SK-N-SH (cell line): Measurements from ENCODE around the gene ADAMTS10. TPM values are rescaled to one million over a fixed set of nuclear protein-coding genes. Genes with fewer than 3 reads are reported as not detected.

Source experiments
- CTCF ChIA-PET: fragments of 300-600, 350-600 bp; formaldehyde crosslinking; extraction: SDS; loops from one replicate; lab custom pipeline; 2021; lab: Yijun Ruan, JAX
- POLR2A ChIA-PET: fragments of 350-600 bp; sonication (Branson Sonifier 250); formaldehyde crosslinking; extraction: SDS; loops from one replicate; lab custom pipeline; 2020; ENCODE audit warnings: antibody characterized with exemption, inconsistent platforms; lab: Yijun Ruan, JAX
- DNase-seq: peaks from one replicate; pipeline ENCODE4 v3.0.0; 2012
- H2AFZ ChIP-seq: fragments of 200-600 bp; sonication (generic); 2 replicates; pipeline ENCODE4 v1.8.1; 2016; ENCODE audit warnings: antibody characterized with exemption, mild to moderate bottlenecking, low read depth
- H3F3A ChIP-seq: fragments of 200-600 bp; sonication (generic); replicated peaks from 2 replicates; pipeline ENCODE3; 2016; ENCODE audit warnings: antibody characterized with exemption, mild to moderate bottlenecking; ENCODE audit not compliant: insufficient read depth
- H3K27ac ChIP-seq, 2 experiments: fragments of 200-500 bp in 1 of 2; fragments of 200-600 bp in 1 of 2; sonication (Bioruptor generic) in 1 of 2; sonication (generic), shearing (Covaris generic) in 1 of 2; 2 replicates each; pipeline versions ENCODE4 v1.5.1 to v1.6.1; 2014 to 2016; ENCODE audit warnings: low read depth in 2 of 2, inconsistent platforms in 1 of 2, low read length in 1 of 2, mild to moderate bottlenecking in 1 of 2, mixed read lengths in 1 of 2
- H3K27me3 ChIP-seq: fragments of 200-600 bp; sonication (generic), shearing (Covaris generic); 2 replicates; pipeline ENCODE4 v1.6.1; 2016; ENCODE audit warnings: mixed run types; ENCODE audit not compliant: insufficient read depth
- H3K36me3 ChIP-seq, 2 experiments: fragments of 200-500 bp in 1 of 2; fragments of 200-600 bp in 1 of 2; sonication (Bioruptor generic) in 1 of 2; sonication (generic) in 1 of 2; replicated peaks in 1 of 2; 2 replicates each; pipeline versions ENCODE3 to v1.5.1; 2014 to 2016; ENCODE audit warnings: low read length in 1 of 2, mild to moderate bottlenecking in 1 of 2; ENCODE audit not compliant: insufficient read depth in 2 of 2, control insufficient read depth in 1 of 2
- H3K4me1 ChIP-seq, 2 experiments: fragments of 200-500 bp in 1 of 2; fragments of 200-600 bp in 1 of 2; sonication (Bioruptor generic) in 1 of 2; sonication (generic), shearing (Covaris generic) in 1 of 2; 2 replicates each; pipeline versions ENCODE4 v1.5.1 to v1.6.1; 2014 to 2016; ENCODE audit warnings: low read depth in 1 of 2, low read length in 1 of 2, mixed run types in 1 of 2; ENCODE audit not compliant: insufficient read depth in 2 of 2, control insufficient read depth in 1 of 2
- H3K4me2 ChIP-seq: fragments of 200-600 bp; sonication (generic), shearing (Covaris generic); 2 replicates; pipeline ENCODE4 v1.6.1; 2017; ENCODE audit warnings: mixed run types
- H3K4me3 ChIP-seq, 2 experiments: fragments of 200-500 bp in 1 of 2; fragments of 200-600 bp in 1 of 2; sonication (Bioruptor generic) in 1 of 2; sonication (generic), shearing (Covaris generic) in 1 of 2; 2 replicates each; pipeline versions ENCODE4 v1.5.1 to v1.8.1; 2014 to 2016; ENCODE audit warnings: low read depth in 2 of 2, inconsistent platforms in 1 of 2, low read length in 1 of 2, mild to moderate bottlenecking in 1 of 2, mixed read lengths in 1 of 2, moderate library complexity in 1 of 2
- H3K79me2 ChIP-seq: fragments of 200-600 bp; sonication (generic); 2 replicates; pipeline ENCODE4 v1.8.1; 2017; ENCODE audit warnings: mild to moderate bottlenecking; ENCODE audit not compliant: insufficient read depth
- H3K9ac ChIP-seq: fragments of 200-600 bp; sonication (generic); 2 replicates; pipeline ENCODE4 v1.6.1; 2017; ENCODE audit warnings: mixed run types
- H3K9me2 ChIP-seq: fragments of 200-600 bp; sonication (generic); 2 replicates; pipeline ENCODE4 v1.6.1; 2017; ENCODE audit warnings: mixed run types
- H3K9me3 ChIP-seq: fragments of 200-600 bp; sonication (generic); 2 replicates; pipeline ENCODE4 v1.6.1; 2017; ENCODE audit warnings: mixed run types, mild to moderate bottlenecking, moderate library complexity
- H4K20me1 ChIP-seq: fragments of 200-600 bp; sonication (generic); 2 replicates; pipeline ENCODE4 v1.6.1; 2017; ENCODE audit warnings: mild to moderate bottlenecking, mixed run types; ENCODE audit not compliant: insufficient read depth
- CHD2 ChIP-seq: fragments of 150-350 bp; IDR thresholded peaks from 2 replicates; pipeline ENCODE4 v1.6.1; 2018; ENCODE audit warnings: low read length; ENCODE audit not compliant: partially characterized antibody
- FOSL2 ChIP-seq: IDR thresholded peaks from 2 replicates; pipeline ENCODE4 v1.4.0; 2012; ENCODE audit warnings: low read depth, mild to moderate bottlenecking, moderate library complexity, borderline replicate concordance
- FOXJ3 ChIP-seq: sonication (generic); formaldehyde crosslinking; IDR thresholded peaks from 2 replicates; pipeline ENCODE4 v1.5.1; 2020; ENCODE audit warnings: mild to moderate bottlenecking, missing genetic modification reagents
- MXI1 ChIP-seq: IDR thresholded peaks from 2 replicates; pipeline ENCODE4 v1.6.1; 2012; ENCODE audit warnings: mild to moderate bottlenecking, low read depth, low read length, improper control_type of control experiment
- NRF1 ChIP-seq: IDR thresholded peaks from 2 replicates; pipeline ENCODE4 v1.6.1; 2012; ENCODE audit warnings: low read depth, mild to moderate bottlenecking, low read length
- PBX3 ChIP-seq: IDR thresholded peaks from 2 replicates; pipeline ENCODE4; 2012
- POLR2AphosphoS5 ChIP-seq: IDR thresholded peaks from 2 replicates; pipeline ENCODE4 v1.6.1; 2012; ENCODE audit warnings: low read depth, low read length
- RFX5 ChIP-seq: IDR thresholded peaks from 2 replicates; pipeline ENCODE4 v1.6.1; 2012; ENCODE audit warnings: mild to moderate bottlenecking, improper control_type of control experiment, low read length
- SMC3 ChIP-seq: IDR thresholded peaks from 2 replicates; pipeline ENCODE4 v1.6.1; 2012; ENCODE audit warnings: low read depth, low read length, improper control_type of control experiment
- TAF1 ChIP-seq: IDR thresholded peaks from 2 replicates; pipeline ENCODE4 v1.6.1; 2012; ENCODE audit warnings: low read depth, mild to moderate bottlenecking, low read length, moderate library complexity, borderline replicate concordance
- YY1 ChIP-seq: IDR thresholded peaks from 2 replicates; pipeline ENCODE4 v1.4.0; 2012; ENCODE audit warnings: low read depth, mild to moderate bottlenecking
- WGBS: methylation state at CpG from one replicate; pipeline ENCODE4 v1.1.6; 2017; ENCODE audit warnings: low lambda C conversion rate; 5-methylcytosine and 5-hydroxymethylcytosine counted together
- polyA plus RNA-seq, 3 experiments: library from polyadenylated mRNA; depleted of rRNA; stranded (reverse); fragments of >200 nt; gene quantifications; 2 replicates each; pipeline ENCODE4 v1.2.3, GENCODE V29; 2012
- TF ChIP-seq, protein P1 (sequence below): fragments of 200-600 bp; sonication (generic); IDR thresholded peaks from 2 replicates; pipeline ENCODE4 v1.6.1; 2017; ENCODE audit warnings: antibody characterized with exemption, mild to moderate bottlenecking, moderate library complexity
- TF ChIP-seq, protein P2 (sequence below): IDR thresholded peaks from 2 replicates; pipeline ENCODE4 v1.4.0; 2012; ENCODE audit warnings: low read depth

The ADAMTS10 gene
- polyA plus RNA-seq, 1 of the 3 experiments (the other 2 are of a cell fraction): 3.6 TPM

GRCh38 chr19:8593931-8594330 is 16.6 kb downstream of the ADAMTS10 start:
- Histone ChIP-seq H3K4me2 (no peak overlapping the region), H3K9me2 (no peaks in the 10 kb centered on the region), H2AFZ (no peak overlapping the region), H4K20me1 (no peaks in the 10 kb centered on the region), H3K9ac (no peak overlapping the region), H3K9me3 (no peaks in the 10 kb centered on the region), H3K27ac (no peak overlapping the region), H3K4me3 (no peak overlapping the region), H3F3A (no peaks in the 10 kb centered on the region), H3K79me2 (no peaks in the 10 kb centered on the region), H3K27me3 (no peaks in the 10 kb centered on the region), H3K36me3 (no peaks in the 10 kb centered on the region), H3K4me1 (peaks cover 0 to 9% of the 10 kb centered on the region in 2 experiments; a peak in 1 of 4 replicates)
- no peak for DNase-seq
- WGBS: 73% methylated on average over 2 of the region's 2 CpGs
- ChIA-PET POLR2A (no interaction called here), CTCF (interaction anchor here (1.3 to 11.2 kb wide), 4 partner anchors 11 to 48 kb away, joined by 3 to 152 read pairs (median 18); partner anchors contain the start of gene MYO1F)
- TF ChIP-seq, protein P1, sequence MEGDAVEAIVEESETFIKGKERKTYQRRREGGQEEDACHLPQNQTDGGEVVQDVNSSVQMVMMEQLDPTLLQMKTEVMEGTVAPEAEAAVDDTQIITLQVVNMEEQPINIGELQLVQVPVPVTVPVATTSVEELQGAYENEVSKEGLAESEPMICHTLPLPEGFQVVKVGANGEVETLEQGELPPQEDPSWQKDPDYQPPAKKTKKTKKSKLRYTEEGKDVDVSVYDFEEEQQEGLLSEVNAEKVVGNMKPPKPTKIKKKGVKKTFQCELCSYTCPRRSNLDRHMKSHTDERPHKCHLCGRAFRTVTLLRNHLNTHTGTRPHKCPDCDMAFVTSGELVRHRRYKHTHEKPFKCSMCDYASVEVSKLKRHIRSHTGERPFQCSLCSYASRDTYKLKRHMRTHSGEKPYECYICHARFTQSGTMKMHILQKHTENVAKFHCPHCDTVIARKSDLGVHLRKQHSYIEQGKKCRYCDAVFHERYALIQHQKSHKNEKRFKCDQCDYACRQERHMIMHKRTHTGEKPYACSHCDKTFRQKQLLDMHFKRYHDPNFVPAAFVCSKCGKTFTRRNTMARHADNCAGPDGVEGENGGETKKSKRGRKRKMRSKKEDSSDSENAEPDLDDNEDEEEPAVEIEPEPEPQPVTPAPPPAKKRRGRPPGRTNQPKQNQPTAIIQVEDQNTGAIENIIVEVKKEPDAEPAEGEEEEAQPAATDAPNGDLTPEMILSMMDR: peak; percentile 41
- TF ChIP-seq RFX5: no peak

DNA sequence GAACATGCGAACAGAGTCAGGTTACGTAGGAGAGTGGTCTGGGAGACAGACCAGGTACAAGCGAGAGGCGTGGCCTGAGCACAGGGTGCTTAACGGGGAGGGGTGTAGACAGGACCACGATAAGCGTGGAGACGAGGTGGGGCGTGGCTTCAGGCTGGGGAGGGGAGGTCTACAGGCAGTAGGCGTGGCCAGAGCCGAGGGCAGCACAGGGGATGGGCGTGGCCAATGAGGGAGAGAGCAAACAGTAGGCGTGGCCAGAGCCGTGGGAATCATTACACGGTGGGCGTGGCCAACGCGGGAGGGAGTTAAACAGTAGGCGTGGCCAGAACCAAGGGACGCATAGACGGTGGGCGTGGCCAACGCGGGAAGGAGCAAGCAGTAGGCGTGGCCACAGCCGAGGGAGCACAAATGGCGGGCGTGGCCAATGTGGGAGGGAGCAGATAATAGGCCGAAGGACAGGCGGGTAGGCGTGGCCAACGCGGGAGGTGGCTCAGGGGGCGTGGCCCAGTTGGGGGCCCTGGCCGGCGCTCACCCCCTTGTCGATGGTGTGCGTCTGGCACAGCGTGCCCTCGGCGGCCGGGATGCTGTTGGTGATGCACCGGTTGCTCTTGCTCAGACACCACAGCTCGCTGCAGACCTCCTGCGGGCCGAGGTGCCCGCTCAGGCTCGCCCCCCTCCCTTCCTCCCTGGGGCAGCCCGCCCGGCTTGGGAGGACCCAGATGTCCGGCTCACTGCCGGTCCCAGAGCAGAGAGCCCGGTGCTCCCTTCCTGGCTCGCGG is 18.1 kb downstream of the ADAMTS10 start:
- Histone ChIP-seq H3K4me1 (peaks cover 0 to 9% of the 10 kb centered on the region in 2 experiments; a peak in 1 of 4 replicates), H3K9ac (no peak overlapping the region), H3K4me3 (peak overlapping the region; percentile 44 to 60), H3K36me3 (no peaks in the 10 kb centered on the region), H2AFZ (peak overlapping the region; percentile 82), H3K79me2 (no peaks in the 10 kb centered on the region), H3K9me3 (no peaks in the 10 kb centered on the region), H3F3A (no peaks in the 10 kb centered on the region), H4K20me1 (no peaks in the 10 kb centered on the region), H3K4me2 (peak overlapping the region; percentile 84), H3K9me2 (no peaks in the 10 kb centered on the region), H3K27me3 (no peaks in the 10 kb centered on the region), H3K27ac (peak overlapping the region in 1 of 2 experiments; percentile 48; a peak in 1 of 4 replicates)
- TF ChIP-seq SMC3 (no peak), CHD2 (peak; percentile 8), YY1 (no peak), PBX3 (no peak), FOSL2 (no peak), POLR2AphosphoS5 (no peak), NRF1 (no peak), FOXJ3 (no peak), MXI1 (peak; percentile 50), TAF1 (no peak)
- TF ChIP-seq, protein P2, sequence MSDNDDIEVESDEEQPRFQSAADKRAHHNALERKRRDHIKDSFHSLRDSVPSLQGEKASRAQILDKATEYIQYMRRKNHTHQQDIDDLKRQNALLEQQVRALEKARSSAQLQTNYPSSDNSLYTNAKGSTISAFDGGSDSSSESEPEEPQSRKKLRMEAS: no peak
- POLR2A ChIA-PET: interaction anchor here (0.6 kb wide), 1 partner anchor 216 kb away, joined by 3 read pairs; no protein-coding TSS in a partner anchor
- CTCF ChIA-PET: interaction anchor here (4.0 to 11.2 kb wide), 3 partner anchors 12 to 23 kb away, joined by 15 to 152 read pairs (median 22); partner anchors contain the start of gene MYO1F
- WGBS: 4% methylated on average over 30 of the region's 55 CpGs
- peak; percentile 98 for DNase-seq
